ENCODE measurements around the gene KRTAP10-12. TPM values are rescaled to one million over a fixed set of nuclear protein-coding genes. Genes with fewer than 3 reads are reported as not detected.

The KRTAP10-12 gene
- total and polyA plus RNA-seq, 2 experiments from 2014 or later: not detected

- Histone ChIP-seq H3K4me3 (no peak within 1 kb of the TSS), H3K27ac (no peak within 1 kb of the TSS), H3K9me2 (replicated peaks; ENCODE audit: insufficient read depth) (no peaks in the 10 kb centered on the region), H3K79me2 (no peaks in the 10 kb centered on the region), H3K9me3 (ENCODE audit: low read depth) (no peaks in the 10 kb centered on the region), H3K27me3 (peaks cover 97% of the 10 kb centered on the region), H3K36me3 (replicated peaks; ENCODE audit: insufficient read depth, low read depth) (no peaks in the 10 kb centered on the region), H3K4me2 (peak within 1 kb of the TSS; percentile 67), H3K4me1 (ENCODE audit: insufficient read depth) (peaks cover 24% of the 10 kb centered on the region), H4K20me1 (ENCODE audit: insufficient read depth, poor library complexity, severe bottlenecking) (no peaks in the 10 kb centered on the region), H2AFZ (no peak within 1 kb of the TSS)
- DNase-seq (ENCODE audit: low spot score): peak; percentile 46
- TF ChIP-seq, protein P1, sequence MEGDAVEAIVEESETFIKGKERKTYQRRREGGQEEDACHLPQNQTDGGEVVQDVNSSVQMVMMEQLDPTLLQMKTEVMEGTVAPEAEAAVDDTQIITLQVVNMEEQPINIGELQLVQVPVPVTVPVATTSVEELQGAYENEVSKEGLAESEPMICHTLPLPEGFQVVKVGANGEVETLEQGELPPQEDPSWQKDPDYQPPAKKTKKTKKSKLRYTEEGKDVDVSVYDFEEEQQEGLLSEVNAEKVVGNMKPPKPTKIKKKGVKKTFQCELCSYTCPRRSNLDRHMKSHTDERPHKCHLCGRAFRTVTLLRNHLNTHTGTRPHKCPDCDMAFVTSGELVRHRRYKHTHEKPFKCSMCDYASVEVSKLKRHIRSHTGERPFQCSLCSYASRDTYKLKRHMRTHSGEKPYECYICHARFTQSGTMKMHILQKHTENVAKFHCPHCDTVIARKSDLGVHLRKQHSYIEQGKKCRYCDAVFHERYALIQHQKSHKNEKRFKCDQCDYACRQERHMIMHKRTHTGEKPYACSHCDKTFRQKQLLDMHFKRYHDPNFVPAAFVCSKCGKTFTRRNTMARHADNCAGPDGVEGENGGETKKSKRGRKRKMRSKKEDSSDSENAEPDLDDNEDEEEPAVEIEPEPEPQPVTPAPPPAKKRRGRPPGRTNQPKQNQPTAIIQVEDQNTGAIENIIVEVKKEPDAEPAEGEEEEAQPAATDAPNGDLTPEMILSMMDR (IDR thresholded peaks at IDR 0.05; ENCODE audit: poor library complexity): no peak
- TF ChIP-seq EZH2phosphoT487 (IDR thresholded peaks at IDR 0.05; ENCODE audit: low read depth, severe bottlenecking, unreplicated experiment) (peak; percentile 44), EZH2 (IDR thresholded peaks at IDR 0.05; ENCODE audit: borderline replicate concordance) (no peak)
- 4% methylated on average over 37 of the region's 41 CpGs for WGBS (ENCODE audit: low lambda C conversion rate, missing lambda C conversion rate)
Measured at GRCh38 chr21:44711327-44712202, 14.6 kb downstream of the KRTAP10-12 start, which contains the start of gene TSPEAR. TSPEAR (minus strand) TSS chr21:44711572; CDS start chr21:44711514, 58 bp downstream.

DNA sequence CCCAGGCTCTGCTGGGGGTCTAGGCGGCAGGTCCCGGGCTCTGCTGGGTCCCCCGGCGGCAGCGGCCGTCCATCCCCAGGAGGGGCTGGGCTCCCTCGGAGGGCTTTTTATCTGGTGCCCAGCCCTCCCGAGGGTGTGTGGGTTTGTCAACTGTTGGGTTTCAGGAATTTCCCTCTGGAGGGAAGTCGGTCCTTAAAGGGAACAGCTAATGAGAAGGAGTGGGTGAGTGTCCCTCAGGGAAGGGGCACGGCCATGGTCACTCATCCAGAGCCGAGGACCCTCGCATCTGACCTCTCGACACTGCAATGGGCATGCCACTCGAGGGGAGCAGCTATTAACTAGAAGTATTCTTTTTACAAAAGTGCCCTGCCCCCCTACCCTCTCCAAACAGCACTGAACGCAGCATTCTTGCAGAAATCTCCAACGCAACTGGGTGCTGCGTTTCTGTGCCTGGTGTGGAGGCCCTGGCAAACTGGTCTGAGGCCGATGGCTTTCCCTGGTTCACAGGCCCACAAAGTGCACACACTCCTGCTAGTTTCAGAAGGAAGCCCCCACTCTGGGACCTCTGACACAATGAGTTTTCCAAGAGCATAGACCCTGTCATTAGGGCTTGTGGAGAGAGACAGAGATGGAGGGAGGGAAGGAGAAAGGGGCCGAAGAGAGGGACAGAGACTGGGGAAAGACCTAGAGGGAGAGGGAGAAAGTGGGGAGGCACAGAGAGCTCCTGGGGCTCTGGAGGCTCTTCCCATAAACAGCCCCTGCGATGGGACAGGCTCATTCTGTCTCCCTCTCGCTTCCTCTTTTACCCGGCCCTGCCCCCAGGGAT, 15.4 kb downstream of the KRTAP10-12 start:
- Histone ChIP-seq H3K27me3 (peaks cover 91% of the 10 kb centered on the region), H3K4me2 (peak overlapping the region; percentile 67), H3K4me1 (ENCODE audit: insufficient read depth) (peaks cover 24% of the 10 kb centered on the region), H3K79me2 (no peaks in the 10 kb centered on the region), H3K27ac (no peak overlapping the region), H4K20me1 (ENCODE audit: insufficient read depth, poor library complexity, severe bottlenecking) (no peaks in the 10 kb centered on the region), H2AFZ (no peak overlapping the region), H3K4me3 (no peak overlapping the region), H3K9me2 (replicated peaks; ENCODE audit: insufficient read depth) (no peaks in the 10 kb centered on the region), H3K36me3 (replicated peaks; ENCODE audit: insufficient read depth, low read depth) (no peaks in the 10 kb centered on the region), H3K9me3 (ENCODE audit: low read depth) (no peaks in the 10 kb centered on the region)
- WGBS (ENCODE audit: low lambda C conversion rate, missing lambda C conversion rate): 24% methylated on average over 16 of the region's 22 CpGs
- no peak for TF ChIP-seq EZH2 (IDR thresholded peaks at IDR 0.05; ENCODE audit: borderline replicate concordance)
- no peak for TF ChIP-seq EZH2phosphoT487 (IDR thresholded peaks at IDR 0.05; ENCODE audit: low read depth, severe bottlenecking, unreplicated experiment)
- TF ChIP-seq, protein P1 (IDR thresholded peaks at IDR 0.05; ENCODE audit: poor library complexity): no peak
- DNase-seq (ENCODE audit: low spot score): no peak

DNA sequence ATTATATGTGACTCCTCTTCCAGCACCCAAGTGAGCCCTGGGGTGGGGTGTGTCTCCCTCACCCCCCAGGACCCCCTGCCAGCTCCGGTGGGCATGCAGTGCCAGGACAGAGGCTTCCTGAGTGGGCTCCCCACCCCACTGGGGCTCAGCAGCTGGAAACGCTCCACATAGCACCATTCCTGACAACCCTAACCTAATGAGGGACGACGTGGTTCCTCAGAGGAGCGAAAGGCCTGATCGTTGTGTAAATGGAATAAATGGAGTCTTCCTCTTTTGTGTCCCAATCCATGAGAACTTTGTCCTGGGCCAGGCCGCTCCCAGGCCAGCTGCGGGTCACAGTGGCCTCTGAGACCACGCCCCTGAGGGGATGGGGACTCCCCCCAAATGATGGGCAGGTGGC, 16.2 kb downstream of the KRTAP10-12 start:
- 77% methylated on average over 9 of the region's 9 CpGs for WGBS (ENCODE audit: low lambda C conversion rate, missing lambda C conversion rate)
- no peaks in the 10 kb centered on the region for H3K79me2 ChIP-seq
- no peak for TF ChIP-seq EZH2phosphoT487 (IDR thresholded peaks at IDR 0.05; ENCODE audit: low read depth, severe bottlenecking, unreplicated experiment)
- TF ChIP-seq, protein P1 (IDR thresholded peaks at IDR 0.05; ENCODE audit: poor library complexity): no peak
- no peak for TF ChIP-seq EZH2 (IDR thresholded peaks at IDR 0.05; ENCODE audit: borderline replicate concordance)
- no peaks in the 10 kb centered on the region for H3K36me3 ChIP-seq (replicated peaks; ENCODE audit: insufficient read depth, low read depth)
- H4K20me1 ChIP-seq (ENCODE audit: insufficient read depth, poor library complexity, severe bottlenecking): no peaks in the 10 kb centered on the region
- peaks cover 91% of the 10 kb centered on the region for H3K27me3 ChIP-seq
- no peak overlapping the region for H3K4me3 ChIP-seq
- no peaks in the 10 kb centered on the region for H3K9me2 ChIP-seq (replicated peaks; ENCODE audit: insufficient read depth)
- H3K27ac ChIP-seq: no peak overlapping the region
- DNase-seq (ENCODE audit: low spot score): no peak
- no peak overlapping the region for H3K4me2 ChIP-seq
- H3K9me3 ChIP-seq (ENCODE audit: low read depth): no peaks in the 10 kb centered on the region
- peaks cover 24% of the 10 kb centered on the region for H3K4me1 ChIP-seq (ENCODE audit: insufficient read depth)
- H2AFZ ChIP-seq: no peak overlapping the region
